ENCODE measurements around the gene SESN1.

DNA sequence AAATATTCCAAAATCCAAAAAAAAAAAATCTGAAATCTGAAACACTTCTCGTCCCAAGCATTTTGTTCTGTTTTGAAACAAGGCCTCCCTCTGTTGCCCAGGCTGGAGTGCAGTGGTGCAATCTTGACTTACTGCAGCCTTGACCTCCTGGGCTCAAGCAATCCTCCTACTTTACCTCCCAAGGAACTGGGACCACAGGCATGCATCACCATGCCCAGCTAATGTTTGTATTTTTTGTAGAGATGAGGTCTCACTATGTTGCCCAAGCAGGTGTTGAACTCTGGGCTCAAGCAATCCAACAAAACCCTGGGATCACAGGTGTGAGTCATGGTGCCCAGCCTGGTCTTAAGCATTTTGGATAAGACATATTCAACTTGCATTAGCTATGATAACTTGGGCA is 13.6 kb downstream of the SESN1 start:
- TF ChIP-seq, protein P1, sequence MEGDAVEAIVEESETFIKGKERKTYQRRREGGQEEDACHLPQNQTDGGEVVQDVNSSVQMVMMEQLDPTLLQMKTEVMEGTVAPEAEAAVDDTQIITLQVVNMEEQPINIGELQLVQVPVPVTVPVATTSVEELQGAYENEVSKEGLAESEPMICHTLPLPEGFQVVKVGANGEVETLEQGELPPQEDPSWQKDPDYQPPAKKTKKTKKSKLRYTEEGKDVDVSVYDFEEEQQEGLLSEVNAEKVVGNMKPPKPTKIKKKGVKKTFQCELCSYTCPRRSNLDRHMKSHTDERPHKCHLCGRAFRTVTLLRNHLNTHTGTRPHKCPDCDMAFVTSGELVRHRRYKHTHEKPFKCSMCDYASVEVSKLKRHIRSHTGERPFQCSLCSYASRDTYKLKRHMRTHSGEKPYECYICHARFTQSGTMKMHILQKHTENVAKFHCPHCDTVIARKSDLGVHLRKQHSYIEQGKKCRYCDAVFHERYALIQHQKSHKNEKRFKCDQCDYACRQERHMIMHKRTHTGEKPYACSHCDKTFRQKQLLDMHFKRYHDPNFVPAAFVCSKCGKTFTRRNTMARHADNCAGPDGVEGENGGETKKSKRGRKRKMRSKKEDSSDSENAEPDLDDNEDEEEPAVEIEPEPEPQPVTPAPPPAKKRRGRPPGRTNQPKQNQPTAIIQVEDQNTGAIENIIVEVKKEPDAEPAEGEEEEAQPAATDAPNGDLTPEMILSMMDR (IDR thresholded peaks at IDR 0.05): no peak
- TF ChIP-seq EZH2 (IDR thresholded peaks at IDR 0.05; ENCODE audit: borderline replicate concordance, insufficient read depth, low read depth, low read length, poor library complexity, severe bottlenecking): no peak
